Activated CD4-positive, alpha-beta T cell treated with anti-CD3 and anti-CD28 coated beads for 4 hours (primary cell): Measurements from ENCODE around the gene CDK13.
A peak's percentile ranks its signal among the peaks of the same experiment; 100 is the strongest.

ENCODE experiments used
- DNase-seq, 2 donors: peaks; one replicate each; pipeline ENCODE4 v3.0.0-alpha.2; 2020

Gene CDK13

DNA sequence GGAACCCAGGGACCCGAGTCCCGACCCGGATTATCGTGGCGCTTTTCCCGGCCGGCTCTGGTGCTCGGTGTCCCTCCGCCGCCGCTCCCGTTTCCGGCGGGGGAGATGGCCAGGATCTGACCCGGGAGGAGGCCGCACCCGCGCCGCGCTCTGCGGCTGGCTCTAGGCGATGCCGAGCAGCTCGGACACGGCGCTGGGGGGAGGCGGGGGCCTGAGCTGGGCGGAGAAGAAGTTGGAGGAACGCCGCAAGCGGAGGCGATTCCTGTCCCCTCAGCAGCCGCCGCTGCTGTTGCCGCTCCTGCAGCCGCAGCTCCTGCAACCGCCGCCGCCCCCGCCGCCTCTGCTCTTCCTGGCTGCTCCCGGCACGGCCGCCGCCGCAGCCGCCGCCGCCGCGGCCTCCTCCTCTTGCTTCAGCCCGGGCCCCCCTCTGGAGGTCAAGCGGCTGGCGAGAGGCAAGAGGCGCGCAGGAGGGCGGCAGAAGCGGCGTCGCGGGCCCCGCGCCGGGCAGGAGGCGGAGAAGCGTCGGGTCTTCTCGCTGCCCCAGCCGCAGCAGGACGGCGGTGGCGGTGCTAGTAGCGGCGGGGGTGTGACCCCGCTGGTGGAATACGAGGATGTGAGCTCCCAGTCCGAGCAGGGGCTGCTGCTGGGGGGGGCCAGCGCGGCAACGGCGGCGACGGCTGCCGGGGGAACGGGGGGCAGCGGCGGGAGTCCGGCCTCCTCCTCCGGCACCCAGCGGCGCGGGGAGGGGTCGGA is 593 bp downstream of the CDK13 start:
- peak; percentile 36 to 50 for DNase-seq

DNA sequence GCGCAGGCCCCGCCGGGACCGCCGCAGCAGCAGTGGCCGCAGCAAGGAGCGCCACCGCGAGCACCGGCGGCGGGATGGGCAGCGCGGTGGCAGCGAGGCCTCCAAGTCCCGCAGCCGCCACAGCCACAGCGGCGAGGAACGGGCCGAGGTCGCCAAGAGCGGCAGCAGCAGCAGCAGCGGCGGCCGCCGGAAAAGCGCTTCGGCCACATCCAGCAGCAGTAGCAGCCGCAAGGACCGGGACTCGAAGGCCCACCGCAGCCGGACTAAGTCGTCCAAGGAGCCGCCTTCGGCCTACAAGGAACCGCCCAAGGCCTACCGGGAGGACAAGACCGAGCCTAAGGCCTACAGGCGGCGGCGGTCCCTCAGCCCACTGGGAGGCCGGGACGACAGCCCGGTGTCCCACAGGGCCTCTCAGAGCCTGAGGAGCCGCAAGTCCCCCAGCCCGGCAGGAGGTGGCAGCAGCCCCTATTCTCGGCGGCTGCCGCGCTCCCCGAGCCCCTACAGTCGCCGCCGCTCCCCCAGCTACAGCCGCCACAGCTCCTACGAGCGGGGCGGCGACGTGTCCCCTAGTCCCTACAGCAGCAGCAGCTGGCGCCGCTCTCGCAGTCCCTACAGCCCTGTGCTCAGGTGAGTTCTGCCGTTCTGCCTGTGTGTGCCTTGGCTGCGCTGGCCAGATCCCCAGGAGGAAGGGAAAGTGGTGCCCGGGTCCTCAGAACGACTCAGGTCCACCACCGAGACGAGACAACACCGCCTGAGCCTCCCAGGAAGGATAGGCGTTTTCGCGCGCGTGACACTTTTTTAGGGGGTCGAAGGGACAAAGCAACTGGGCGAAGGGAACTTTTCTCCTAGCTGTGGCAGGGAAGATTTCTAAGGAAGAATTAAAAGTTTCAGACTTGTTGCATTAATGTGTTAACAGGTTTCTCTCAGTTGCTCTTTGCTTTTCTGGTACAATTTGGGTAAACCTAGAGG is 1.5 kb downstream of the CDK13 start:
- peak; percentile 57 to 71 for DNase-seq

DNA sequence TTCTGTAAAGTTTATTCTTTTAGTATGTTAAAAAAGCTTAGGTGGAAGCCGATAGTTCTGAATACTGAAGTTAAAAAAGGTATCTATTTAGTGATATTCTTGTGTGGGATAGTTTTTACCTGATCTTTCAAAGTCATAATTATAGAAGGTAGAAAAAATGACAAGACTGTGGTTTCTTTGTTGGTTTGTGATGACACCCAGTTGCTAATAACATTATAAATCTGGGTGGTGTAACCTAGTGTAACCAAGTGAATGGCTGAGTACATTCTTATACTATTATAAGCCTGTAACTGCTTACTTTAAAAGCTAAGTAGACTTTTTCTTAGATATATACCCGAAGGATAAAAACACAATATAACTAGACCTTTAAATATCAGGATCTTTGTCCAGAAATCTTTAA is 2.3 kb downstream of the CDK13 start:
- no peak for DNase-seq

DNA sequence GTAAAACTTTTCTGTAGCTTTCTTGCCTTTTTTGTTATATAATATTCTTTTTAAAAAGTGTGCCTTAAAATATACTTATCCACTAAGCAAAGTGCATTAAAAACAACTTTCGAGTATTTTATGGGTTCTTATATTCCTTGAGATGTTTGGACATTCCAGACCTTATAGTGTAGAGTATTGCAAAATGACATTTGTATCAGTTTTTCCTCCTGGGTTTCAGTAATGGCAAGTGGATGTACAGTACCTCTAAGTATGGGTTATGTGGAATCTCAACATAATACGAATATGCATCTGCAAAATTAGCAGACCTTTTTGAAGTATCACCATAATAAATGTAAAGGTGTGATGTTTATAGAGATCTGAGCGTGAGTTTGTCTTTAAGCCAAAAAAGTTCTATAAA is 2.7 kb downstream of the CDK13 start:
- DNase-seq = no peak

DNA sequence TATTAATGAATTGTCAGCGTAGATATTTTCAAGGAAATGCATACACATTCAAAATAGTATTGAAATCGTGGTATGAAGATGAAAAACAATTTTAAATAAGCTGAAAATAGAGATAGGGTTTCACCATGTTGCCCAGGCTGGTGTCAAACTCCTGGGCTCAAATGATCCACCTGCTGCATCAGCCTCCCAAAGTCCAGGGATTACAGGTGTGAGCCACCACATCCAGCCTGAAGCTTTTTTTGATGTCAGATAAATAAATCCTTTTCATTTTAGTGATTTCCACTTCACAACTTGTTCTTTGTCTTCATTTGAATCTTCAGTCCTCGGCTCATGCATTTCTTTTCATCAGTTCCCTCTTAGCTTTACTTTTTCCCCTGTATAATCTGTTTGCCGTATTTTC is 4.6 kb downstream of the CDK13 start:
- no peak for DNase-seq

DNA sequence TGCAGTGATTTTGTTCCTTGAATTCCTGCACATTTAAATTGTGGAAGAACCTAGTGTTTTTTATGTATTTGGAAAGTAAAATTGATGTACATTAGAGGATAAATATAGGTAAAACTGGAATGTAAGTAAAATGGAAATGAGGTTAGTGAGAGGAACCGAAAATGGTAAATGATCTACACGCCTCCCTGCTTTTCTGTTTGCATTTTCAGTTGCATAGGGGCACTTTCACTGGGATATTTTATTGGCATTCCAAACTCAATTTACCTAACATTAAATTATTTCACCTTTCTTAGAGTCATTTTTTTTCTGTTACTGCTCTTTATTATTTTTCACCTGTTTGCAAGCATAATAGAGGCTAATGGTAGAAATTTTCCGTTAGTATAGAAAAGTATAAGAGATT is 8.0 kb downstream of the CDK13 start:
- no peak for DNase-seq

DNA sequence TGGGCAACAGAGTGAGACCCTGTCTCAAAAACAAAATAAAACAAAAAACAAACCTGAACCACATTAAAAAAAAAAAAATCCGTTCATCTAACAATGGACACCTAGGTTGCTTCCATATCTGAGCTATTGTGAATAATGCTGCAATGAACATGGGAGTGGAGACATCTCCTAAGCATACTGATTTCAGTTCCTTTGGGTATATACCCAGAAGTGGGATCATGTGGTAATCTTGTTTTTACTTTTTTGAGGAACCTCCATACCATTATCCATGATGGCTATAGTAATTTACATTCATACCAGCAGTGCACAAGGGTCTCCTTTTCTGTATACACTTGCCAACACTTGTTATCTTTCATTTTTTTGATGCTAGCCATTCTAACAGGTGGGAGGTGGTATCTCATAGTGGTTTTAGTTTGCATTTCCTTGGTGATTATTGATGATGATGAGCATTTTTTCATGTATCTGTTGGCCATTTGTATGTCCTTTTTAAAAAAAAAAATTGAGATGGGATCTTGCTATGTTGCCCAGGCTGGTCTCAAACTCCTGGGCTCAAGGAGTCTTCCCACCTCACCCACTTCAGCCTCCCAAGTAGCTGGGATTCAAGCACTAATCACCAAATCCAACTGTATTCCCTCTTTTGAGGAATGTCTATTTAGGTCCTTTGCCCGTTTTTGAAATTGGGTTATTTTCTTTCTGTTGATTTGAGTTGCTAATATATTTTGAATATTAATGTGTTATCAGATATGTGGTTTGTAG is 17.5 kb downstream of the CDK13 start:
- DNase-seq = no peak

DNA sequence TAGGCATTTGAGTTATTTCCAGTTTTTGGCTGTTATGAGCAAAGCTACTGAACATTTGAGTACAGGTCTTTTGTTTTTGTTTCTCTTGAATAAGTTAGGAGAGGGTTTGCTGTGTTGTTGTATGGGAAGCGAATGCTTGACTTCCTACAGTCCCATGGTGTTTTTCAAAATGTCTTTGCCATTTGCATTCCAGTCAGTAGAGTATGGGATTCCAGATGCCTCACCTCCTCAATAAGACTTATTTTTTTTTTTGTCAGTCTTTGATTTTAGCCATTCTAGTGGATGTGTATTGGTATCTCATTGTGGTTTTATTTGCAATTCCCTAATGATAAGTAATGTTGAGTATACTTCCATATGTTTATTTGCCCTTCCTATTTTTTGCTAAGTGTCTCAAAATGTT is 19.4 kb downstream of the CDK13 start:
- no peak for DNase-seq

DNA sequence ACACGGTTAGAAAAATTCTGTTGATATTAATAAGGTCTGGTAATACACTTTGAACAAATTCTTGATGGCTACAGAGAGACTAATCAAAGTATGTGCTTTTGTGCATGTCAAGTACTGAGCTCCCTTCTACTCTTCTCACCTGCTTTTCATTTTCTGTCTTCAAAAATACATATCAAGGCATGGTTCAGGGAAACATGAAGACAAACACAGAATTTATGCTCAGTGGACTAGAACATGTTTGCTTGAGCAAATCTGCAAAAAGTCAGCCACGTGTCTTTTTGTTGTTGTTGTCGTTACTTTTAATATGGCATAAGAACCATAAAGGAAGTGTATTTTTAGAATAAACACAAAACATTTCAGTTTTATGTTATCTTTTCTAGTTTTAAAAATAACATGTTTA is 21.9 kb downstream of the CDK13 start:
- no peak for DNase-seq

DNA sequence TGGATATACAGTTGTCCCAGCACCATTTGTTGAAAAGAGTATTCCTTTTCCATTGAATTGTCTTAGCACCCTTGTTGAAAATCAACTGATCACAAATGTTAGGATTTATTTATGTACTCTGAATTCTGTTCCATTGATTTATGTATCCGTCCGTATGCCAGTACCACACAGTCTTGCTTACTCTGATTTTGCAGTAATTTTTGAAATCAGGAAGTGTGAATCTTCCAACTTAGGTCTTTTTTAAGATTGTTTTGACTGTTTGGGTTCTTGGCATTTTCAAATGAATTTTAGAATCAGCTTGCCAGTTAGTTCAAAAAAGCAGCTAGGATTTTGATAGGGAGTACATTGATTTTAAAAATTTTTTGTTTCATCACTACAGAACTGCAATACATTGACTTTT is 23.7 kb downstream of the CDK13 start:
- DNase-seq = no peak

DNA sequence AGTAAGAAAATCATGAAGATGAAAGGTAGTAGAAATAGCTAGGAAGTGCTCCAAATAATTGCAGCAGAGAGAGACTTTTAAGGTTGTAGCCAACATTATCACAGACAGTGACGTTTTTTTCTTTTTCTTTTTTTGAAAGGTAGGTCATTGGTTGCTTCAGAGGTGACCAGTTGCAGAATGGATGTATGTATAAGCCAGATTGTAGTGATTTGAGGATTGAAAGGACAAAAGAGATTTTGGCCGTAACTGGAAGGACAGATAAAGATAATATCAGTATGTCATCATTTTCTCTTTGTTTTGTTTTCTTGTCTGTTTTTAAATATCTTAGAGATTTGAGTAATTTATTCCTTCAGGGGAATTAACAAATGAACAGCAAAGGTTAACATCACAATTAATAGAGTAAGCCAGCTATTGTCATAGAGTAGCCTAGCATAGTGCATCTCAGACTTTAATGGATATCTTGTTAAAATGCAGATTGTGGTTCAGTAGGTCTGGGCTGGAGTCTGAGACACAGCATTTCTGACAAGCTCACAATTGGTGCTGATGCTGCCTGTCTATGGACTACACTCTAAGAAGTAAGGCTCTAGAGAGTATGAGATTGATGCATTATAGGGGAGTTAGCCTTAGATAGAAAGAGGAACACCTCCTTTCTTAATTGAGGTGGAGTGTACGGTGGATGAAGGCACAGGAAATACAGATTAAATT is 28.3 kb downstream of the CDK13 start:
- DNase-seq = no peak

DNA sequence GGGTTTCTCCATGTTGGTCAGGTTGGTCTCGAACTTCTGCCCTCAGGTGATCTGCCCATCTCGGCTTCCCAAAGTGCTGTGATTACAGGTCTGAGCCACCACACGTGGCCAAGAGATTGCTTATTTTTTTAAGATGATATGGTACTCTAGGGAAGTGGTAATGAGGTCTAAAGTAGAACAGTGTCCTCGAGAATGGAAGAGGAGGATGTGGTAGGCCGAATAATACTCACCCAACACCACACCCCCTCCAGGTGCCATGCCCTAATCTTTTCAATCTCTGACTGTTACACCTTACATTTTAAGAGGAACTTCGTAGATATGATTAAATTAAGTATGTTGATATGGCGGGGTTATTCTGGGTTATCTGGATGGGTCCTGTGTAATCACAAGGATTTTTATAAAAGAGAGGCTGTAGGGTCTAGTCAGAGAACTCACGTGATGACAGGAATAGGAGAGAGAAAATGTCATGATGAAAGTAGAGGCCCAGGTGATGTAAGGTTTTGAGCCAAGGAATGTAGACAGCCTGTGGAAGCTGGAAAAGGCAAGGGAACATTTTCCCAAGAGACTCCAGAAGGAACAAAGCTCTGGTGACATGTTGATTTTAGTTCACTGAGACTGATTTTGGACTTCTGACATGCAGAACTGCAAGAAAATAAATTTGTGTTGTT is 29.5 kb downstream of the CDK13 start:
- no peak for DNase-seq

DNA sequence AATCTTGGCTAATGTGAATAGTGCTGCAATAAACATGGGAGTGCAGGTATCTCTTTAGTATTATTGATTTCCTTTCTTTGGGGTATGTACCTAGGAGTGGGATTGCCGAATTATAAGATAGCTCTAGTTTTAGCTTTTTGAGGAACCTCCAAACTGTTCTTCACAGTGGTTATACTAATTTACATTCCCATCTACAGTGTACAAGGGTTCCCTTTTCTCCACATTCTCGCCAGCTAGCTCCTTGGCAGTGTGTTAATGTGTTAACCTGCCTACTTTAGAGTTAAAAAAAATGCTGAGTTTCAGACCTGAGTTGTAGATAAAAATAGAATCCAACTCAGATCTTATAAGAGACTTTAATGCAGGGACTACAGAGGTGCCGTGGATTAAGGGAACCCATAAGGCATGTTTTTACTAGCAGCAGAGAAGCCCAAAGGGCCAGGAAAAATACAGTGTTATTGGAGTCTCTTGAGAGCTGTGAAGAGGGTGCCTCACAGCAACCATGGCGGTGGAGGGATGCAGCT is 35.4 kb downstream of the CDK13 start:
- DNase-seq = no peak

DNA sequence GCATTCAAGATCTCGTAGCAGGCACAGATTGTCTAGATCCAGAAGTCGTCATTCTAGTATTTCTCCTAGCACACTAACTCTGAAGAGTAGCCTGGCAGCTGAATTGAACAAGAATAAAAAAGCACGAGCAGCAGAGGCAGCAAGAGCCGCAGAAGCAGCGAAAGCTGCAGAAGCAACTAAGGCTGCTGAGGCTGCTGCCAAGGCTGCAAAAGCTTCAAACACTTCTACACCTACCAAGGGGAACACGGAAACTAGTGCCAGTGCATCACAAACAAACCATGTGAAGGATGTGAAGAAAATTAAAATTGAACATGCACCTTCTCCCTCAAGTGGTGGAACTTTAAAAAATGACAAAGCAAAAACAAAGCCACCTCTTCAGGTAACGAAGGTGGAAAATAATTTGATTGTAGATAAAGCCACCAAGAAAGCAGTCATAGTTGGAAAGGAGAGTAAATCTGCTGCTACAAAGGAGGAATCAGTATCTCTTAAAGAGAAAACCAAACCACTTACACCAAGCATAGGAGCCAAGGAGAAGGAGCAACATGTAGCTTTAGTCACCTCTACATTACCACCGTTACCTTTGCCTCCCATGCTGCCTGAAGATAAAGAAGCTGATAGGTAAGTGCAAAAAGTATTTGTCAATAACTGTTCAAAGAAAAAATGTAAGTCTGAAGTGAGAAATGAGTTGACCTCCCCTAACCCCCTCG is 37.7 kb downstream of the CDK13 start:
- DNase-seq = peak in 1 of 2 donors; percentile 10

DNA sequence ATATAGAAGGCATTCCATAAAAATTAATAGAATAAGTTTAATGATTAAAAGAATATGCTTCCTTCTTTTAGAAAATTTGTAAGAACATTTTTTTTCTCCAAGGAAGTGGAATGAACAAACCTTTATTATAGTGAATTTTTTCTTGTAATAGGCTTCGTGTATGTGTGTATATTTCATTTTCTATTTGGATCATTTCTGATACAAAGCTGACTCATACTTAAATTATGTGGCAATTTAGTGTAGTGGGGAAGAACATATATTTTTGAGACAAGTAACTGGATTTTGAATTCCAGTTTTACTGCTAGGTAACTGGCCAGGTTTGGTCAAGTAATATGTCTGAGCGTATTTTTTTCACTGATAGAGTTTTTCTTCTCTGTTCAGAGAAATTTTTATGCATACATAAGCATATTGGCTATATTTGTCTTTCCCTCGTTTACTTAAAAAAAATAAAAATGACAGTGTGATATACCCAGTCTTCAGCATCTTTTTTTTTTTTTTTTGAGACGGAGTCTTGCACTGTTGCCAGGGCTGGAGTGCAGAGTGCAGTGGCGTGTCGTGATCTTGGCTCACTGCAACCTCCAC is 50.8 kb downstream of the CDK13 start:
- DNase-seq = no peak

DNA sequence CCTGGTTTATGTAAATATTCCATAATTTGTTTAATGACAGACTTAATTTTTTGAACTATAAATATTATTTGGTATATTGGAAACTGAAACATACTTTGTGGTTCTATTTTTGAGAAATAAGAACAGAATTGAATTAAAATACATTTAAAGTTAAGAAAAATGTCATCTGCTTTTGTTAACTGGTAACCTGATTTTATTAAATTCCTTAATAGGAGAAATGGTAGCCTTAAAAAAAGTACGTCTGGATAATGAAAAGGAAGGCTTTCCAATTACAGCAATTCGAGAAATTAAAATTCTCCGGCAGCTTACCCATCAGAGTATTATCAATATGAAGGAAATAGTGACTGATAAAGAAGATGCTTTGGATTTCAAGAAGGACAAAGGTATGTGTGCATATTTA is 51.6 kb downstream of the CDK13 start:
- no peak for DNase-seq

DNA sequence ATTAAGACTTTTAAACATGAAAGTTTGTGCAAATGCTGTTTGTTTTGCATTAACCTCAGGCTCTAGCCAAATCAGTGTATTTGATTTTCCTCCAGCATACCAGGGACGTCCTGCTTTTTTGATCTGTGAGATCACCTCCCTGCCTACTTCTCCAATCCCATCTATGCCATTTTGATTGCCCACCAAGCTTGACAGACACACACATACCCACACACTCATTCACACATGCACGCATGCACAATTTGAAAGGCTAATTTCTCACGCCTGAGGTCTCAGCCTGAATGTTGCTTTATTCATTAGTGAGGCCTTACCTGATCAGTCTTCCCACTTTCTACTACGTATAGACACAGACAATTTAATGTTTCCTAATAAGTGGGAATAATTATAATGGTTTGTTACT is 53.5 kb downstream of the CDK13 start:
- no peak for DNase-seq

DNA sequence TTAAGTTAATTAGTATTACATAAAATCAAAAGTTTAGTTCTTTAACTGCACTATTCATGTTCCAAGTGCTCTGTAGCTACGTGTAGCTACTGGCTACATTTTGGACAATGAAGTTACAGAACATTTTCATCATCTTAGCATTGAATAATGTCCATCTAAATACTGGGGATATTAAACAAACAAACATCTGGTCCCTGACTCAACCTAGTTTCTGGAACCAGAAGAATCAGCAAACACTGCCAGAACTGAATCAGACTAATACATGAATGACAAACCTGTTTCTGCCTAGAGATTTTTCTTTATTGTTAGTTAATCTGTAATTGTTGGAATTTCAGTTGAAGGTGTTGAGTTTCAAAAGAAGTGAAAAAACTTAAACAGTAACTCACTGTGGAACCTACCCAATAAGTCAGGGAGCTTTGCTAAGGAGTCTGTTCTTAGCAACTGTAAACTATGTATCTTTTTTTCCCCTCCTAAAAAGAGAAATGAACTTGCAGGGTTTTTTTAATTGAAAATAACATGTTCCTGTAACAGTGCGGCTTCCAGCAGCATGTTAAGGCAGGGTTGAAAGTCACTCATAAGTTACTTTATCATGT is 58.3 kb downstream of the CDK13 start:
- DNase-seq = no peak

DNA sequence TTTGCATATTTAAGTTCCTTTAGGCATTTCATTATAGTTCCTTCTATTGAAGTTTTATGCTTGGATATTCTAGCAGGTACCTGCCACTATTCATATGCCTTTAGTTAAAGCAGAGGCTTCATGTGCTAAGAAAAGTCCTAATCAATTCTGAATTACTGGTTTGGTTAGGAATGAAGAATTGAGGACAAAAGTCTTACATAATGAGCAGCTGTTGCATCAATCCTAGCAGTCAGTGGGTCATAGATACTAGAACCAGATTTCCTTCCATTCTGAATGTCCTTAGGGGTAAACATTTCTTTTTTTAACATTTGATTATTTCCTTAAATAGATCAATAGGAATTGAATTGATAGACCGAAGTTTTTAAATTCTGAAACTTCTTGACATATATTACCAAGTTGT is 59.2 kb downstream of the CDK13 start:
- DNase-seq = no peak

DNA sequence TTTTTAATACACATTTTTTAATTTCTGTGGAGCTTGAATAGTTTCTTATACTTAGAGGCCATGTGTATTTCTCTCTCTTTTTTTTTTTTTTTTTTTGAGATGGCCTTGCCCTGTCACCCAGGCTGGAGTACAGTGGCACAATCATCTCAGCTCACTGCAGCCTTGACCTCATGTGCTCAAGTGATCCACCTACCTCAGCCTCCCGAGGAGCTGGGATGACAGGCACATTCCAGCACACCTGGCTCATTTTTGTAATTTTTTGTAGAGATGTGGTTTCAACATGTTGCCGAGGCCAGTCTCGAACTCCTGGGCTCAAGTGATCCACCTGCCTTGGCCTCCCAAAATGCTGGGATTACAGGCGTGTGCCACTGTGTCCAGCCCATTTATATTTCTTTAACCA is 64.3 kb downstream of the CDK13 start:
- no peak for DNase-seq
